ENCODE measurements around the gene KLF9.

The KLF9 gene

GRCh38 chr9:70421272-70422180, 7.1 kb upstream of the KLF9 start:
- no peak for DNase-seq

- DNase-seq, result peak; percentile 69
These were observed 6.2 kb upstream of the KLF9 start for GRCh38 chr9:70420441-70421271.

- DNase-seq, result peak; percentile 93
These were observed 5.3 kb upstream of the KLF9 start for GRCh38 chr9:70419556-70420440.

GRCh38 chr9:70418822-70419555, 4.5 kb upstream of the KLF9 start:
- peak; percentile 94 for DNase-seq

GRCh38 chr9:70415476-70415875, 1.0 kb upstream of the KLF9 start:
- DNase-seq, result no peak

GRCh38 chr9:70415041-70415440, 584 bp upstream of the KLF9 start:
- no peak for DNase-seq

- peak; percentile 70 for DNase-seq
These were observed 1.0 kb downstream of the KLF9 start for GRCh38 chr9:70413464-70413798.

GRCh38 chr9:70412832-70413463, 1.5 kb downstream of the KLF9 start:
- DNase-seq, result peak; percentile 58

GRCh38 chr9:70411930-70412831, 2.3 kb downstream of the KLF9 start:
- DNase-seq, result peak; percentile 39

- DNase-seq, result peak; percentile 39
These were observed 3.1 kb downstream of the KLF9 start for GRCh38 chr9:70411121-70411929.

- DNase-seq, result no peak
These were observed 4.1 kb downstream of the KLF9 start for GRCh38 chr9:70410368-70410767.

- DNase-seq, result no peak
These were observed 4.7 kb downstream of the KLF9 start for GRCh38 chr9:70409800-70410199.

- no peak for DNase-seq
These were observed 5.2 kb downstream of the KLF9 start for GRCh38 chr9:70409280-70409679.

GRCh38 chr9:70408393-70409040, 5.9 kb downstream of the KLF9 start:
- DNase-seq, result no peak

GRCh38 chr9:70407081-70407503, 7.4 kb downstream of the KLF9 start:
- DNase-seq, result no peak

GRCh38 chr9:70406434-70406862, 8.0 kb downstream of the KLF9 start:
- DNase-seq, result no peak

GRCh38 chr9:70405808-70406433, 8.5 kb downstream of the KLF9 start:
- DNase-seq, result no peak

GRCh38 chr9:70404261-70404660, 10.2 kb downstream of the KLF9 start:
- no peak for DNase-seq

GRCh38 chr9:70403618-70404025, 10.8 kb downstream of the KLF9 start:
- no peak for DNase-seq
